Heart left ventricle (tissue), 16 donors: Measurements from ENCODE around the gene SPTBN1. TPM values are rescaled to one million over a fixed set of nuclear protein-coding genes. Genes with fewer than 3 reads are reported as not detected.

ENCODE experiments used
- ATAC-seq, 4 donors: fragments of 200-7000 bp; cut with Tn5 transposase; one replicate each; pipeline ENCODE4 v1.9.1; 2020 to 2022; ENCODE audit warnings: moderate library complexity in 4 of 4, mild to moderate bottlenecking in 3 of 4, moderate number of reproducible peaks in 1 of 4
- DNase-seq, 5 donors: peaks; one replicate each; pipeline ENCODE4 v3.0.0-alpha.2; 2020
- H3K27ac ChIP-seq, 12 donors: fragments of 200-600 bp; sonication (generic) in 4 of 12; one replicate each; pipeline versions ENCODE4 v1.5.0 to v1.8.0; 2016 to 2022; ENCODE audit warnings: mild to moderate bottlenecking in 2 of 12
- H3K27me3 ChIP-seq, 9 donors: fragments of 200-600 bp; sonication (generic) in 2 of 9; one replicate each; pipeline versions ENCODE4 v1.5.1 to v1.8.0; 2016 to 2022; ENCODE audit warnings: mild to moderate bottlenecking in 3 of 9
- H3K36me3 ChIP-seq, 9 donors: fragments of 200-600 bp; sonication (generic) in 2 of 9; one replicate each; pipeline versions ENCODE4 v1.5.0 to v1.8.0; 2018 to 2022; ENCODE audit warnings: mild to moderate bottlenecking in 2 of 9
- H3K4me1 ChIP-seq, 12 donors: fragments of 200-600 bp; sonication (generic) in 4 of 12; one replicate each; pipeline versions ENCODE4 v1.5.0 to v1.8.0; 2016 to 2022; ENCODE audit warnings: mild to moderate bottlenecking in 3 of 12
- H3K4me3 ChIP-seq, 12 donors: fragments of 200-600 bp; sonication (generic) in 4 of 12; one replicate each; pipeline versions ENCODE4 v1.5.0 to v1.8.0; 2017 to 2022; ENCODE audit warnings: mild to moderate bottlenecking in 9 of 12, moderate library complexity in 4 of 12
- H3K9me3 ChIP-seq, 12 donors: fragments of 200-600 bp; sonication (generic) in 4 of 12; one replicate each; pipeline versions ENCODE4 v1.5.0 to v1.8.0; 2016 to 2022; ENCODE audit warnings: mild to moderate bottlenecking in 1 of 12
- POLR2A ChIP-seq, 2 donors: fragments of 450-650 bp; IDR thresholded peaks; one replicate each; pipeline ENCODE4 v1.6.1; 2017; ENCODE audit warnings: antibody characterized with exemption in 2 of 2, mild to moderate bottlenecking in 2 of 2, moderate library complexity in 2 of 2
- WGBS, 4 donors: extraction: QIAGEN DNeasy Blood & Tissue Kit in 2 of 4; methylation state at CpG; one replicate each; pipeline versions ENCODE4 v1.1.5 to v1.1.7; 2013 to 2018; 5-methylcytosine and 5-hydroxymethylcytosine counted together
- intact Hi-C, 10 donors: fragments of 100-400 bp; cut with DNase I; formaldehyde crosslinking; loops; one replicate each; pipeline versions ENCODE4 v1.11.1 to v1.14.2; 2022
- polyA plus RNA-seq, 2 donors: library from polyadenylated mRNA; stranded (reverse); fragments of 200-250 nt; gene quantifications; one replicate each; pipeline ENCODE4 v1.2.3, GENCODE V29; 2013
- total RNA-seq, 9 donors: library from RNA; depleted of rRNA in 2 of 9; stranded (reverse); fragments of >200 nt in 2 of 9; fragmentation: NEBNext Ultra II Directional in 3 of 9; extraction: Animal tissue kit (Norgen Biotek cat#: 25700) in 3 of 9; gene quantifications; one replicate each; pipeline versions ENCODE4 v1.1.0 to v1.2.4, GENCODE V29; 2016 to 2023
- TF ChIP-seq, protein P1 (sequence below), 12 donors: fragments of 200-600 bp; sonication (generic) in 4 of 12; IDR thresholded peaks; one replicate each; pipeline versions ENCODE4 v1.5.0 to v1.8.0; 2018 to 2022; ENCODE audit warnings: antibody characterized with exemption in 12 of 12, mild to moderate bottlenecking in 5 of 12
- donor health status: ischemic (EF 13 %, LVEDD 7.1; RV severe dilation, severe dysfunction).
- donor health status: healthy with polysubstance abuse.
- donor health status: DM: no; HTN: yes; CAD: no.
- donor health status: DM: no; HTN: no; CAD: no.
- donor health status: ischemic (EF 25% LVEDD 6.9; RV normal size, moderate dysfunction).
- donor health status: ischemic (EF 25% LVEDD 5.7; RV mildly dilated, moderate dysfunction).
- donor health status: healthy.
- donor health status: DM: yes; HTN: yes; CAD: no.
- donor health status: ischemic (EF 35%, LVEDD 5.7; RV mildly dilated, moderate dysfunction).
- donor health status: nonischemic (EF 11% LVEDD 7.7; RV severe dilation, severe dysfunction).
- donor health status: DM: yes; HTN: yes; CAD: no.
- donor health status: PGD.
- donor health status: ischemic (EF 29% LVEDD 5.4; RV normal size, mild dysfunction).
- donor health status: nonischemic (EF 23%, LVEDD 6.1; RV moderate dilation, normal function).

The SPTBN1 gene
- total and polyA plus RNA-seq, 11 donors, result 124 to 659 (median 422) TPM

DNA sequence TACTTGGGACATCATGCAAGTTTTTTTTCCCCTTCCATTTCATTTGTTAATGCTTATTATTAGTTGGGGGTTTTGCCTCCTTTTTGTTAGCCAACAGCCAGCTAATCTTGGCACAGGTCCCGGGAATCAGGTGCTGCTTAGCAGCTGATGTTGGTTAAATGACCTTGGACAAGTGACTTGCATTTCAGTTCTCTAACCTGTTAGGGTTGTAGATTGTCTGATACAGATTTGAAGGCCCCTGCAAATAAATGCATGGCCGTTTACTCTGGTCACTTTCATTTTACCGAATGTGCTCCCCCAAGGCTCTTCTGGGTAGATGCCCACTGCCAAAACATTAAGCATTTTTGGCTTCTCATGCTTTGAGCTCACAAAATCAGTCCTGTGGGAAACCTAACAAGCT is 120.9 kb downstream of the SPTBN1 start:
- DNase-seq (peak in 1 of 5 donors; percentile 55), ATAC-seq (no peak)
- TF ChIP-seq, protein P1, sequence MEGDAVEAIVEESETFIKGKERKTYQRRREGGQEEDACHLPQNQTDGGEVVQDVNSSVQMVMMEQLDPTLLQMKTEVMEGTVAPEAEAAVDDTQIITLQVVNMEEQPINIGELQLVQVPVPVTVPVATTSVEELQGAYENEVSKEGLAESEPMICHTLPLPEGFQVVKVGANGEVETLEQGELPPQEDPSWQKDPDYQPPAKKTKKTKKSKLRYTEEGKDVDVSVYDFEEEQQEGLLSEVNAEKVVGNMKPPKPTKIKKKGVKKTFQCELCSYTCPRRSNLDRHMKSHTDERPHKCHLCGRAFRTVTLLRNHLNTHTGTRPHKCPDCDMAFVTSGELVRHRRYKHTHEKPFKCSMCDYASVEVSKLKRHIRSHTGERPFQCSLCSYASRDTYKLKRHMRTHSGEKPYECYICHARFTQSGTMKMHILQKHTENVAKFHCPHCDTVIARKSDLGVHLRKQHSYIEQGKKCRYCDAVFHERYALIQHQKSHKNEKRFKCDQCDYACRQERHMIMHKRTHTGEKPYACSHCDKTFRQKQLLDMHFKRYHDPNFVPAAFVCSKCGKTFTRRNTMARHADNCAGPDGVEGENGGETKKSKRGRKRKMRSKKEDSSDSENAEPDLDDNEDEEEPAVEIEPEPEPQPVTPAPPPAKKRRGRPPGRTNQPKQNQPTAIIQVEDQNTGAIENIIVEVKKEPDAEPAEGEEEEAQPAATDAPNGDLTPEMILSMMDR (IDR thresholded peaks at IDR 0.05), result no peak
- no peak for TF ChIP-seq POLR2A (IDR thresholded peaks at IDR 0.05)
- no peak overlapping the region for H3K4me3 ChIP-seq
- peak overlapping the region in 11 of 12 donors; percentile 6 to 91 (median 64) for H3K27ac ChIP-seq
- WGBS, 4 donors, result 12 to 22% (median 16%) methylated on average over 3 of the region's 3 CpGs
- intact Hi-C loops, result no loop called here
- H3K4me1 ChIP-seq, result peaks cover 45 to 100% (median 97%) of the 10 kb centered on the region in 12 donors
- no peaks in the 10 kb centered on the region for H3K9me3 ChIP-seq
- no peaks in the 10 kb centered on the region for H3K27me3 ChIP-seq
- H3K36me3 ChIP-seq, result peaks cover 0 to 12% (median 0%) of the 10 kb centered on the region in 9 donors

DNA sequence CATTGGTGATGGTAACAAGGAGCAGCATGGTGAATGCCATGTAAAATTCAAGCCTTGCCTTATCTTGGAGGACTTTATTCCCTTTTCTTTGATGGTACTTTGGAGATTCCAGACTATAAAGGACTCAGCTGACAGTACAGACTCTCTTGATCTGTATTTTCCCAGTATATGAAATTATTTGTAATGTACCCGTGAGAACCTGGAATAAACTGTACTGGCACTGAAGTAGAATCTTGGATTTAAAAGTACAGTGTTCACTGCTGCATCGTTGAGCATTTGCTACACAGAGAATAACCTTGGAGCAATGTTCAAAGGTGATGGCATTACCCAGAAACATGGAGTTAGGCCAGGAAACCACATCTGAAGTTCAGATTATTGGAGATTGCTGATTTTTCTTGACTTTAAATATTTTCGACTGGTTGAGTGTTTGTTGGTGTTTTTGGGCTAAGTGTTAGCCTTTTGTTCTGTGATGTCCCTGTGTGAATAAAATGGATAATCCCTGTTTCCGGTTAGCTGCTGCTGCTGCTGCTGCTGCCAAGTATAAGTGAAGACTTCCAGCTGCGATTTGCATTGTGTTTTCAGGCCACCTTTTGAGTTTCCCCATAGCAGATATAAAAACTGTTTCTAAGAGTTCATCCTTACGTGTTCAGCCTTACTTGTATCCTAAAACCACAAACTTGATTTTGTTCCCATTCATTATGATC is 122.0 kb downstream of the SPTBN1 start:
- DNase-seq, result no peak
- intact Hi-C loops, result no loop called here
- no peaks in the 10 kb centered on the region for H3K9me3 ChIP-seq
- H3K4me3 ChIP-seq, result no peak overlapping the region
- H3K36me3 ChIP-seq, result peaks cover 0 to 13% (median 0%) of the 10 kb centered on the region in 9 donors
- no peaks in the 10 kb centered on the region for H3K27me3 ChIP-seq
- WGBS, 4 donors, result 9 to 20% (median 11%) methylated on average over 6 of the region's 6 CpGs
- TF ChIP-seq, protein P1 (IDR thresholded peaks at IDR 0.05), result no peak
- TF ChIP-seq POLR2A (IDR thresholded peaks at IDR 0.05), result no peak
- peak overlapping the region in 11 of 12 donors; percentile 6 to 86 (median 53) for H3K27ac ChIP-seq
- no peak for ATAC-seq
- peaks cover 38 to 100% (median 96%) of the 10 kb centered on the region in 12 donors for H3K4me1 ChIP-seq

DNA sequence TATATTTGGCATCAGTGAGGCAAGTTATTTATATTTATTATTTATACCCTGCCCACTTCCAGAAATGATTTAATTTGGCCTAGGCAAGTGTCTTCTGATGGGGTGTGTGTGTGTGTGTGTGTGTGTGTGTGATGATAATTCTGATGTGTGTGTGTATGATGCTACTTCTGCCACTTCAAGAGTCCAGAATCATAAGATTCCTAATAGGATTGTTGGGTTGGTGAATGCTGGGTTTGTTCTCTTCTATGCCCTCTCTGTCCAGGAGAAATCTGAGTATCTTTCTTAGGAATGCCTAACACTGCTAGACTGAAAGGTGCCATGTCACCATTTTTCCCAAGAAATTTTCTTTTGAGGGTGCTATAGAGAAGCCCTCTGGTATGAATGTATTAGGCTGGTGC is 122.5 kb downstream of the SPTBN1 start:
- intact Hi-C loops, result no loop called here
- H3K4me3 ChIP-seq, result no peak overlapping the region
- H3K27me3 ChIP-seq, result no peaks in the 10 kb centered on the region
- peaks cover 34 to 100% (median 96%) of the 10 kb centered on the region in 12 donors for H3K4me1 ChIP-seq
- no peaks in the 10 kb centered on the region for H3K9me3 ChIP-seq
- peak overlapping the region in 9 of 12 donors; percentile 3 to 86 (median 53) for H3K27ac ChIP-seq
- DNase-seq (no peak), ATAC-seq (no peak)
- H3K36me3 ChIP-seq, result peaks cover 0 to 18% (median 0%) of the 10 kb centered on the region in 9 donors
- no peak for TF ChIP-seq POLR2A (IDR thresholded peaks at IDR 0.05)
- TF ChIP-seq, protein P1 (IDR thresholded peaks at IDR 0.05), result no peak

DNA sequence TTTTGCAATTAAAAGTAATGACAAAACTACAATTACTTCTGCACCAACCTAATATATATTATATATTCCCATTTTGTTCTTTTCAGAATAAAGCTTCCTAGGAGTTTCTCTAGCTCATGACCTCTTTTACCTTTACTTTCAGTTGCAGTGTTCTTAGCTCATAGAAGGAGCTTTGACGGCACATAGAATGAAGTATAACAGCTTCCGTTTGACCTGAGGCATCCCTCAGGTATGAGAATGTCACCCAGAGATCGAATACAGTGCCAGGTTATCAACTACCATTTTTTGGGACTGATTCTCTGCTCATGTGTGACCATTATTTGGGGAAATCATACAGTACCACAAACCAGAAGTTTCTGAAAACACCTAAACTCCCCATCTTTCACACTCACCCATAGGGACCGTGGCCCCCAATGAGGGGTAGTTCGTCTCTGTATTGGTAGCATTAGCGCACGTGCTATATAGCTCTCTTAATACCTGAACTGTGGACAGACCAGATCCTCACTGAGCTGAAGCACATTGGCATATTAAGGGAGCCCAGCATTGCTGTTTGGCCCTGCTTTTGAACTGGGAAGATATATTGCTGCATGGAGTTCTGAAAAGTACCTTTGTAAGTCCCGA is 123.0 kb downstream of the SPTBN1 start:
- Histone ChIP-seq H3K4me1 (peaks cover 29 to 100% (median 96%) of the 10 kb centered on the region in 12 donors), H3K27me3 (no peaks in the 10 kb centered on the region), H3K9me3 (no peaks in the 10 kb centered on the region), H3K4me3 (no peak overlapping the region), H3K27ac (peak overlapping the region in 9 of 12 donors; percentile 7 to 86 (median 46)), H3K36me3 (peaks cover 0 to 18% (median 0%) of the 10 kb centered on the region in 9 donors)
- DNase-seq (no peak), ATAC-seq (no peak)
- TF ChIP-seq, protein P1 (IDR thresholded peaks at IDR 0.05), result no peak
- no peak for TF ChIP-seq POLR2A (IDR thresholded peaks at IDR 0.05)
- 70 to 82% (median 76%) methylated on average over 8 of the region's 8 CpGs for WGBS, 4 donors
- intact Hi-C loops, result no loop called here
